Spleen (tissue), 7 donors: ENCODE results near the gene CPAMD8.

Experiments
- POLR2A ChIP-seq, 3 donors: fragments of 450-650 bp; IDR thresholded peaks; one replicate each; pipeline ENCODE4 v1.5.1; 2017; ENCODE audit warnings: antibody characterized with exemption in 3 of 3, mild to moderate bottlenecking in 1 of 3
- TF ChIP-seq, protein P1 (sequence below), 11 experiments: fragments of 200-600 bp in 7 of 11; fragments of 450-650 bp in 4 of 11; sonication (generic) in 4 of 11; IDR thresholded peaks in 8 of 11; conservative IDR thresholded peaks in 3 of 11; 1 replicate in 7 of 11; 2 replicates in 4 of 11; pipeline versions ENCODE4 v1.4.0 to v1.8.0; 2016 to 2021; ENCODE audit warnings: antibody characterized with exemption in 11 of 11, inconsistent platforms in 4 of 11, mild to moderate bottlenecking in 1 of 11
- donor health status: DM: no; HTN: no; CAD: no; lungs with moderate emphysema.
- donor health status: DM: no; HTN: no; CAD: no.
- donor health status: DM: no; HTN: no; CAD: no.

DNA sequence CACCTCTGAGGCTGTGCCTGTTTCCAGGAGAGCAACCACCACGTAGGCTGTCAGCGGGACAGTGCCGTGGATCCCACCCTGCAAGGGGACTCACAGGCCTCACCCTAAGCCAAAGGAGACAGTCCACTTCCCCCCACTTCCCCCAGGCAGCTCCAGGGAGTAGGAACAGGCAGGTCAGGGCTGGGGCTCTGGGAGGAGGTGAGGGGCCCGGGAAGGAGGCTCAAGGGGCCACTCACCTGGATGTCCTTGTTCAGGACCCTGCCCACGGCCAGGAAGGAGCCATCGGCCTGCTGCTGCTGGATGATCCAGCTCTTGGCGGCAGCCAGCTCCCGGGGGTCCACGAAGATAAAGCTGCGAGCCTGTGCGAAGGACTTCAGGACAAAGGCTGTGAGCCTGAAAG lies 112.2 kb downstream of the CPAMD8 start:
- TF ChIP-seq, protein P1, sequence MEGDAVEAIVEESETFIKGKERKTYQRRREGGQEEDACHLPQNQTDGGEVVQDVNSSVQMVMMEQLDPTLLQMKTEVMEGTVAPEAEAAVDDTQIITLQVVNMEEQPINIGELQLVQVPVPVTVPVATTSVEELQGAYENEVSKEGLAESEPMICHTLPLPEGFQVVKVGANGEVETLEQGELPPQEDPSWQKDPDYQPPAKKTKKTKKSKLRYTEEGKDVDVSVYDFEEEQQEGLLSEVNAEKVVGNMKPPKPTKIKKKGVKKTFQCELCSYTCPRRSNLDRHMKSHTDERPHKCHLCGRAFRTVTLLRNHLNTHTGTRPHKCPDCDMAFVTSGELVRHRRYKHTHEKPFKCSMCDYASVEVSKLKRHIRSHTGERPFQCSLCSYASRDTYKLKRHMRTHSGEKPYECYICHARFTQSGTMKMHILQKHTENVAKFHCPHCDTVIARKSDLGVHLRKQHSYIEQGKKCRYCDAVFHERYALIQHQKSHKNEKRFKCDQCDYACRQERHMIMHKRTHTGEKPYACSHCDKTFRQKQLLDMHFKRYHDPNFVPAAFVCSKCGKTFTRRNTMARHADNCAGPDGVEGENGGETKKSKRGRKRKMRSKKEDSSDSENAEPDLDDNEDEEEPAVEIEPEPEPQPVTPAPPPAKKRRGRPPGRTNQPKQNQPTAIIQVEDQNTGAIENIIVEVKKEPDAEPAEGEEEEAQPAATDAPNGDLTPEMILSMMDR (IDR thresholded peaks at IDR 0.05 in 8 of 11, conservative IDR thresholded peaks at IDR 0.05 in 3 of 11) = no peak
- no peak for TF ChIP-seq POLR2A (IDR thresholded peaks at IDR 0.05)
